Left forelimb (tissue), 1 donor: ENCODE measurements around the gene CGN.
"Not testable (repeated sequence)": the region's sequence is repeated elsewhere in the genome, so short reads cannot be mapped to it uniquely, and the experiment has no call there.

Experiments used
- DNase-seq: peaks from one replicate; pipeline ENCODE4 v3.0.0-alpha.2; 2018; ENCODE audit warnings: low spot score

CGN gene

DNA sequence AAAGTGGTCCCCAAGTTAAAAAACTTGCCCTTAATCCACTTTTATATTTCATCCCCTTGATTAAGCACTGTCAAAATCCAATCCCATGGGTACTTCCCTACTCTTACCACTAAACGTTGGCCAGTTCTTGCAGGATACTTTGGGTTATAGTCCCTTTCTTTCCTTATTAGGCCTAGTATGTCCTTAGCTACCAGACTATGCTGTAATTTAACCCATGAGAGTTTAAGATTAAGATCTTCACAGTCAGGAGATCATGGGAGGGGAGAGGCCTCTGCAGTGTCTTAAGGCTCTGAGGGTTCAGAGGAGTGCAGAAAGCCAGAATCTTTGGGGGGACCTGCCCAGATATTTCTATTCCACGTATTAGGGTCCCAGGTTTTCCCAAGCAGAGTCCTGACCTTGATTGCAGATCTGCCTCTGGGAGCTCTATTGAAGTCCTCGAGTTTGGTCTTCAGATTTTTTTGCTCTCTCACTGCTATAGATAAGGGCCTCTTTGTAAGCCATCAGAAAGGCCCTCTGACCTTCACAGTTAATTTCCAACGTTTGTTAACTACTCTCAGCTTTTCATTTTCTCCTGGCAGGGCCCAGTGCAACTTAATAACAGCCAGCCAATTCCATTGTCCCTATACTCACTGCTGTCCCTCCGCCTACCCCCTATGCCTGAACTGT lies 9.0 kb upstream of the CGN start:
- DNase-seq = no peak

DNA sequence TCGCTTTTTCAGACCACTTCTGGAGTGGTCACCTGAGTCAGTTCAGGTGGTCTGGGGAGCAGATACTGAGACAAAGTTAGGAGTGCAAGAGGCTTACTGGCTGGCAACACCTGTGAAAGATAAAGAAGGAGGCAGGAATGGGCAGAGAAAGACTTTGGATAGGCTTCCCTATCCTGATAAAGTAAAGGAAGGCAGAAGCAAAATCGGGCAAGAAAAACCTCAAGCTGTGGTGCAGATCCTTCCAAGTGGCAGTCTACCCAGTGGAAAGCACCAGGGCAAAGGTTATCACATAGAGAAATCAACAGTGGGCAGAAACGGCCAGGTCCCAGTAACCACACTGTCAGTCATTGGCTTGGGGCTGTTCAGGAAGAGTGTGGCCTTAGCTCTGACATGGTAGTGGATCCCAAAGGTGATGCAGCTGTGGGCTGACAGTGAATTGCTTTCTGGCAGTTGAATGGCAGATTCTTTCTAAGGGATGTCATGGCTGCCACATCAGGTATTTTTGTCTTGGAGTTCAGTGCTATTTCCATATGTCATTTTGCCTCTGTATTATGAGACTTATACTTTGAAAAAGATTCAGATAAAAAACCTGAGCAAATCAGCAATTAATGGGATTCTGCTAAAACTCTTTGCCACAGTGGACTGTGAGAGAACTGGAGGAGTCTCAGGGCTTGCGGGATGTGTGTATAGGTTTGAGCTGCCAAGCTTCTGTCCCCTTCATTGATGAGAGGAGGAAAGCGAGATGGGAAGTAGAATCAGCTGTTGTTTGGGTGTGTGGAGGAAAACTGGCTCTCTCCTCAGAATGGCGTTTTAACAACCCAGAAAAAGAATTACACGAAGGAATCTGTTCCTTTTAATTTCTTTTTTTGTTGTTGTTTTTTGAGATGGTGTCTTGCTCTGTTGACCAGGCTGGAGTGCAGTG lies 8.1 kb upstream of the CGN start:
- no peak for DNase-seq

DNA sequence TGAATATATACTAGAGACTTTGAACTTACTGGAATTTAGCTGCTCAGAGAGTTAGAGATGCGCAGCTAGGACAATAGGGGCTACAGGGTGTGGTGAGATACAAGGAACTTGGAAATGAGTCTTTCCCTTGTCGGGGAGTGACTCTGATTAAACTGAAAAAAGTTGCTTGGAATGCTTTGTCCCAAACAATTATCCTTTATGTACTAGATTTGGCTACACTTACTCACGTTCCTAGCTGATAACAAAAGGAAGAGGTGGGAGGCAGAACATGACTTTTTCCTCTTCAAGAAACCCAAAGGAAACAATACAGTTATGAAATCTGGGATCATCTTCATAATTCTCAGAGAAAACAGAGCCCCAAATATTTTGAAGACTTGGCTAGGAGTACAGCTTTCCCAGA lies 6.9 kb upstream of the CGN start:
- DNase-seq = no peak

DNA sequence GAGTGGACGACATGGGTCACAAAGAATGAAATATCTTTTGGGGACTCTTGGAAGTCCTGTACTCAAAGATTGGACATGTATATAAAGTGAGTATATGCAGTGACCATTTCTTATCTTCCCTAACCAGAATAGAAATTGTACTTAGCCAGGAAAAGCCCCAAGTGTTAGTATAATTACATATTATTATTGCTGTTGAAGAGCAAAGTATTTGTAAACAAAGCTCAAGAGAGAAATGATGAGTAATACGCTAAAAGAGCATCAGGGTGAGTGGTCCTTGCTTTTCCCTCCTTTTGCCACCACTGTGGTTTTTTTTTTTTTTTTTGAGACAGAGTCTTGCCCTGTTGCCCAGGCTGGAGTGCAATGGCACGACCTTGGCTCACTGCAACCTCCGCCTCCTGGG lies 6.4 kb upstream of the CGN start:
- DNase-seq = no peak

DNA sequence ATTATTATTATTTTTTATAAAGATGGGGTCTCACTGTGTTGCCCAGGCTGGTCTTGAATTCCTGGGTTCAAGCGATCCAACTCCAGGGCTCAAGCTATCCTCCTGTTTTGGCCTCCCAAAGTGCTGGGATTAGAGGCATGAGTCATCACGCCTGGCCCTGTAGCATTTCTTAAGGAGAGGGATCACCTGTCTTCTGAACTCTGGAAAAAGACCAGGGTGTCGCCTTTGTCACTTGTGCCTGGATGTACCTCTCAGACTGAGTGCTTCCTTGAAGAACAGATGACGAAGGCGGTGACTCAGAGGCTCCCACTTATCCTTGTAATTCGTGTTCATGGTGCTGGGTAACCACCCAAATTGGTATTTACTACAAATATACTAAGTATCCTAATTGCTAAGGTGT lies 2.4 kb upstream of the CGN start:
- no peak for DNase-seq

DNA sequence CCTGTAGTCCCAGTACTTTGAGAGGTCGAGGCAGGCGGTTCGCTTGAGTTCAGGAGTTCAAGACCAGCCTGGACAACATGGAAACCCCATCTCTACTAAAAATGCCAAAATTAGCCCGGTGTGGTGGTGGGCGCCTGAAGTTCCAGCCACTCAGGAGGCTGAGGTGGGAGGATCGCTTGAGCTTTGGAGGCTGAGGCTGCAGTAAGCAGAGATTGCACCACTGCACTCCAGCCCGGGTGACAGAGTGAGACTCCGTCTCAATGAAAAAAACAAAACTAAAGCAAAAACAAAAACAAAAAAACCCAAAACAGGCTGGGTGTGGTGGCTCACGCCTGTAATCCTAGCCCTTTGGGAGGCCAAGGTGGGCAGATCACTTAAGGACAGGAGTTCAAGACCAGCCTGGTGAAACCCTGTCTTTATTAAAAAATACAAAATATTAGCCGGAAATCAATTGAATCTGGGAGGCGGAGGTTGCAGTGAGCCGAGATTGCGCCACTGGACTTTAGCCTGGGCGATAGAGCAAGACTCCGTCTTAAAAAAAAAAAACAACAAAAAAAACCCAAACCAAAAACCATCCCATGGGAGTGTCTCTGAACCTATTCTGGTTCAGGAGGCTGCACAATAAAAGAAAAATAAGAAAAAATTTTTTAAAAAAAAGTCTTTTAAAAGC lies 1.7 kb upstream of the CGN start:
- DNase-seq = no peak

DNA sequence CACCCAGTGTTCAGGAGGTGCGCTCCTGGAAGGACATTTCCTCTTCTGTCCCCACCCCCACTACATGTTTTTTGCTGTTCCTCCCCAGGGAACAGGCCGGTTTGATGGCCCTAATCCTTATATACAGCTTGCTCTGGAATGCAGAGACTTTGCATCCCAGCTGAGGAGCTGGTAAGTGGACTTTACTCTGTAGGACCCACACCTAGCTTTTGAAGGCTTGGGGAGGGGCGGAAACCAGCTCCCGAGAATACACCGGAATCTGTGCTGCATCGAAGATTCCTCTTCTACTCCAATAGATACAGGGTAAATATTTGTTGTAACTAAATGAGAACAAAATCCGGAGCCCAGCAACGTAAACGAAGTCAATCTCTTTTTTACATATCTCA lies 1.2 kb upstream of the CGN start:
- no peak for DNase-seq

DNA sequence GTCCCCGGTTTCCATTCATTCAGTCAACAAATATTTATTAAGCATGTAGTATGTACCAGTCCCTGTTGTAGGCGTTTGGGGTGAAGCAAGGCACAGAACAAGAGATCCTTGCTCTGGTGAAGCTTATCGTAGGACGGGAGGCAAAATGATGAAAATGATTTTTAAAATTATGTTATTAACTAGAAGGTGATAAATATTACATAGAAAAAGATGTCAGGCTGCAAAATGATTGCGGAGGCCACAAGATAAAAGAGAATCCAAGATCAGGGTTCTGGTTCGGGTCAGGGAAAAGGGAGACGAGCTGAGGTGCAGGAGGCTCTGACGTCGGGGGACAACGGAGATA lies 602 bp upstream of the CGN start:
- DNase-seq = no peak

DNA sequence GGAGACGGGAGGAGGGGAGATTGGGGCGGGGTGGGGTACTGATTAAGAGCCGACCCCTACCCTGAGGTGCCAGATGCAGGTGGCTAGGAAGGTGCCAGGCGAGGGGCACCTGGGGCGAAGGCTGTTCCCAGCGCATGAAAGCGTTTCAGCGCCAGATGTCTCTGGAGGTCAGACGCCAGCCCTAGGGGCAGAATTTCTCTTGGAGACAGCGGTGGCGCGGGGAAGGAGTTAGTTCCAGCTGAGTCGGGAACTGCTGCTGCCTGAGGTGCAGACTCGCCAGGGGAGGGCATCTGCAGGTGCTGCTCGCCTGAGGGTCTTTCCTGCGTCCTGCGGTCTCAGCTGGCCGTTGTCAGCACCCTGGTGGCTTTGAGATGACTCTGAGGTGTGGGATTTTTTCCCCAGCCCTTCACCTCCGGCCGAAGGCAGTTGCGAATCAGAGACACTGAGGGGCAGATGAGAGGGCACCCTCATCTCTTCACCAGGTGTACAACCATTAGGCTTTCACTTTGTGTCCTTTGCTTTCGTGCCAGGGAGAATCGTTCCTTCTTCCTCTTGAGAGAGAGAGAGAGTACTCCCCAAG lies 539 bp downstream of the CGN start:
- DNase-seq = no peak

DNA sequence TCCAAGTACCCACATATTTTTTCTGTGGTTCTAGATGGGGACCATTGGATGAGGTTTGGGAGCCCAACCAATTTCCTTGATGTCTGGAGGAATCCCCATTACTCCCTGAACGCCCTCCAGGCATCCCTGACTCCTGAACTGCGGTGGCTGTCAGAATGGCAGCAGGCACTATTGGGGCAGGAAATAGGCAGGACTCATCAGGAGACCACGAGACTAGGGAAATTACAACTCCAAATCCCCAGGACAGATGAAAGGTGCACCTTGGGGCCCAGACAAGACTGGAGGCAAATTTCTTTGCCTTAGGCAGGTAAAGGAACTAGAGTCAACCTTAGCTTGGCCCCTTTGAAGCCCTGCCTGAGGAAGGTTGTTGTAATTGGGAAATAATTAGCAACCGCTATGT lies 1.1 kb downstream of the CGN start:
- DNase-seq = no peak

DNA sequence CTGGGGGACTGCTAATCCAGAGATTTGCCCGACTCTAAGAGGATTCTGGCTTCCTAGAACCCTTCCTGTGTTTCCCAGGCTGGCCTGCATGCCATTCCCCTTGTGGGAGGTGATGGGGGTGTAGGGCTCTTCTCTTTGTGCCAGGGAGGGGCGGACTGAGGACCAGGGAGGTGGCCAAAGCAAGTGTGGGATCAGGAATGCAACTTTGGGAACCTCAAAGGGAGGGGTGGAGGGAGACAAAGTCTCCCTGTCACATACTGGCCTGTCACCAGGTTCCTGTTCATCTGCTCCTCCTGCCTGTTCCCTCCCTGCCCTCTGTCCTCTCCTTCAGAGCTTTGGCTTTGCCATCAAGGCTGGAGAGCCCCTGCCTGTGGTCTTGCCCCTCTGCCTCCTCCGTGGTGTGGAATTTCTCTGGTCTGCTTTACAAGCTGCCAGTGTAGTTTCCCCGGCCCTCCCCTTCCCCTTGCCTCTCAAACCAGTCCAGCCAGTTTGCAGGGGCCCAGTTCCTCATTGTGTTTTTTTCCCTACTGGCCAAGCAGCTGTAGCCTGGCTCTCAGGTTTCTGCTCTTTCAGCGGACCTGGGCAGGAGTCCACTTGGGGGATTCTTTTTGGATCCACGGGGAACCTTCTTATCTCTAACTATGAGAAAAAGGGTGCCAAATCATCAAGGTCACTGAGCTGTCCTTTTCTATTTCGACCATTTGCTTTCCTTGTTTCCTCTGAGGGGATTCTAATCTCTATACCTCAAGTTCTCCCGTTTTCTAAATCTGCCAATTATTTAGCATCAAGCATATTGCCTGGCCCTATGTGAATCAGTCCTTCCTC lies 1.8 kb downstream of the CGN start:
- no peak for DNase-seq

DNA sequence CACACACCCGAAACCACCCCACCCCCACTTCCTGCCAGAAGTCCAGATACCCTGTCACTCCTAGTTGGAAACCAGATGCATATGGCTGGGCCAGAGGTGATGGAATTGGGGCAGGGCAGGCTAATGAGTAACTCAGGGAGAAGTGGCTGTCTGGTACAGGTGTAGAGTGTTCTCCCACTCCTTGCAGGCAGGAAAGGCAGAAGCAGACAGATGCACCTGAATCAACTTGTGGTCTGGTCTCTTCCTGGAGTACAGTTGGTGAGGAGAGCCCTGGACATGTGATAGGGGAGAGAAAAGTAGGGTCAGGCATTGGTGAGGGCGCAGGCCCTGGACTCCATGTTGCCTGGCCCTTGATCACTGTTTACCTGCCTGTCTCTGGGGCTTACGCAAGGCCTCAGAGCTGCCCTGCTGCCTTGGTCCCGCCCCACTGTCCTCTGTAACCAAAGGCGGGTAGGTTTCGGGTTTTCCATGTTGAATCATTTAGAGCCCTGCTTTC lies 2.5 kb downstream of the CGN start:
- DNase-seq = no peak

DNA sequence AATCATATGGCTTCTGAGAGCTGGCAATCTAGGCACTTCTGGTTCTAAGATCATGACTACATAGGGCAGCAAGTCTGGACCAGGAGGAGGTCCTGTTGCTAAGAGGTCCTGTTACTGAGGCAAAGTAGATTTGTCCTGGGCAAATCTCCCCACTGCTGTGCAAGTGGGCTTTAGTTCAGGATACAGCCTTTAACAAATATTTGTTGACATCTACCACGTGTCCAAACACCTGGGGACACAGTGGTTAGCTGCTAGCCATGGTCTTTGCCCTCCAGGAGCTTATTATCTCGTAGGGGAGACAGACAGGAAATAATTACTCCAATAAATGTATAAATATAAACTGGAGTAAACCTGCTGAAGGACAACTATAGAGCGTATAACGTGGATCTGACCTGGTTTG lies 3.2 kb downstream of the CGN start:
- DNase-seq = no peak

DNA sequence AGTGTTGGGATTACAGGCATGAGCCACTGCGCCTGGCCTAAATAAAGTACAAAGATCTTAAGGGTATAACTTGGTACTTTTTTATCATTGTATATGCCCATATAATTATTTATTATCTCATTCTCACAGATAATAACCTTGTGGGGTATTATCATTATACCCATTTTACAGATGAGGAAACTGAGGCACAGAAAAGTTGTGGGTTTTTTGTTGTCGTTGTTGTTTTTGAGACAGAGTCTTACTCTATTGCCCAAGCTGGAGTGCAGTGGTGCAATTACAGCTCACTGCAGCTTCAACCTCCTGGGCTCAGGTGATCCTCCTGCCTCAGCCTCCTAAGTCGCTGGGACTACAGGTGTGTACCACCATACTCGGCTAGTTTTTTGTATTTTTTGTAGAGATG lies 4.1 kb downstream of the CGN start:
- no peak for DNase-seq

DNA sequence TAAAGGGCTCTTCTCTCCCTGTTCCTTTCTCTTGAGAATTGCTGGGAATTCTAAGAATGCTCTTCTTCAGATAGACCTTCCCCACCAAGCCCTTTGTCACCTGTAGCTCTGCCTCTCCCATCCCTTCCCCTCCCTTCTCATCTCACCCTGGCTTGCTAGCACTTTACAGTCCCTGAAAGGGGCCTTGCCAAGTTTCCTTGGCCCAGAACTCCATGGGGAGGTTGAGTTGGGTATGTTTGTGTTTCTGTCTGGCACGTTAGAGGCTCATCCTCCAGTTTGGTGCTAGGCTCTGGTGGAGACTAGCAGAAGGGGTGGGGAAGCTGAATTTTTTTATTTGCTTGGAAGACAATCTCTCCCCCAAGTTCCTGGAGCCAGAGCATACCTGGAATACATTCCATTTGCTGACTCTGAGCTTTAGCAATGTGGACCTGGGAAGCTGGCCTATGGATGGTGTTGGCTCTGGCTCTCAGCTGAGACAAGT lies 4.9 kb downstream of the CGN start:
- DNase-seq = no peak

DNA sequence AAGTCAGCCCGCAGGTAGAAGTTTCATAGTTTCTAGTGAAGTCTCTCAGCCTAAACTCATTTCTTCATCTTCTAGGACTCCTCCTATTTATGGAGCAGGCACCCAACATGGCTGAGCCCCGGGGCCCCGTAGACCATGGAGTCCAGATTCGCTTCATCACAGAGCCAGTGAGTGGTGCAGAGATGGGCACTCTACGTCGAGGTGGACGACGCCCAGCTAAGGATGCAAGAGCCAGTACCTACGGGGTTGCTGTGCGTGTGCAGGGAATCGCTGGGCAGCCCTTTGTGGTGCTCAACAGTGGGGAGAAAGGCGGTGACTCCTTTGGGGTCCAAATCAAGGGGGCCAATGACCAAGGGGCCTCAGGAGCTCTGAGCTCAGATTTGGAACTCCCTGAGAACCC lies 7.2 kb downstream of the CGN start:
- no peak for DNase-seq

DNA sequence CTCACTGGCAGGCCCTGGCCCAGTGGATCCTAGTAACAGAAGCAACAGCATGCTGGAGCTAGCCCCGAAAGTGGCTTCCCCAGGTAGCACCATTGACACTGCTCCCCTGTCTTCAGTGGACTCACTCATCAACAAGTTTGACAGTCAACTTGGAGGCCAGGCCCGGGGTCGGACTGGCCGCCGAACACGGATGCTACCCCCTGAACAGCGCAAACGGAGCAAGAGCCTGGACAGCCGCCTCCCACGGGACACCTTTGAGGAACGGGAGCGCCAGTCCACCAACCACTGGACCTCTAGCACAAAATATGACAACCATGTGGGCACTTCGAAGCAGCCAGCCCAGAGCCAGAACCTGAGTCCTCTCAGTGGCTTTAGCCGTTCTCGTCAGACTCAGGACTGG lies 7.7 kb downstream of the CGN start:
- no peak for DNase-seq

DNA sequence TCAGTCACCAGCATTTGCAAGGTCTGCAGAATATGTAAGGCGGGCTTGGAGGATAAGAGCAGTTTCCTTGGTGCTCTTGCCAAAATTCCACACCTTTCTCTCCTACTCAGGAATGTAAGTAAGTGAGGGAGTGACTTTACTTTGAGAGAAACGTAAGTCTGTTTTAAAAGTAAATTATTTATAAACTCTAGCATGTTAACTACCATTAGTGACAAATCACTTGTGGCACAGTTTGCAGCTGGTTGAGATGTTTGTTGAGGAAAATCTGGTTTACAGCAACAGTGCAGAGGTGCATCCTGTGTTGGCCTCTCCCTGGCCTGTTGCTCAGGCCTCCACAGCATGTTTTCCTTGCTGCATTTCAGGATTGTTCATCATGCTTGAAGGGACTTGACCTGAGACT lies 8.5 kb downstream of the CGN start:
- DNase-seq = no peak

DNA sequence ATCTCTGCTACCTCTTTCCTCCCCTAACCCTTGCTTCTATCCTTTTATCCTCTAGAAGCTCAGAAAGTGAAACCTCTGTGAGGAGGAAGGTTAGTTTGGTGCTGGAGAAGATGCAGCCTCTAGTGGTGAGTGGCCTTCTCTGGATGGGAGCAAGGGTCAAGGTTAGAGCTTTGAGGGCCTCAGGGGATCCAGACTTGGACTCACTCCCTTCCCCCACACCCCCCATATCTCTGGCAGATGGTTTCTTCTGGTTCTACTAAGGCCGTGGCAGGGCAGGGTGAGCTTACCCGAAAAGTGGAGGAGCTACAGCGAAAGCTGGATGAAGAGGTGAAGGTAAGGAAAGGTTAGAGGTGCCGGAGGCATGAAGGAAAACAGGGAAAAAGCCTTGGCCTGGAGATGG lies 9.2 kb downstream of the CGN start:
- no peak for DNase-seq

DNA sequence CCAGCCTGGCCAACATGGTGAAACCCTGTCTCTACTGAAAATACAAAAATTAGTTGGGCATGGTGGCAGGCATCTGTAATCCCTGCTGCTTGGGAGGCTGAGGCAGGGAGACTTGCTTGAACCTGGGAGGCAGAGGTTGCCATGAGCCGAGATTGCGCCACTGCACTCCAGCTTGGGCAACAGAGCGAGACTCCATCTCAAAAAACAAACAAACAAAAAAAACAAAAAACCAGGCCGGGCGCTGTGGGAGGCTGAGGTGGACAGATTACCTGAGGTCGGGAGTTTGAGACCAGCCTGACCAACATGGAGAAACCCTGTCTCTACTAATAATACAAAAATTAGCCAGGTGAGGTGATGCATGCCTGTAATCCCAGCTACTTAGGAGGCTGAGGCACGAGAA lies 11.2 kb downstream of the CGN start:
- DNase-seq = not testable (repeated sequence)

DNA sequence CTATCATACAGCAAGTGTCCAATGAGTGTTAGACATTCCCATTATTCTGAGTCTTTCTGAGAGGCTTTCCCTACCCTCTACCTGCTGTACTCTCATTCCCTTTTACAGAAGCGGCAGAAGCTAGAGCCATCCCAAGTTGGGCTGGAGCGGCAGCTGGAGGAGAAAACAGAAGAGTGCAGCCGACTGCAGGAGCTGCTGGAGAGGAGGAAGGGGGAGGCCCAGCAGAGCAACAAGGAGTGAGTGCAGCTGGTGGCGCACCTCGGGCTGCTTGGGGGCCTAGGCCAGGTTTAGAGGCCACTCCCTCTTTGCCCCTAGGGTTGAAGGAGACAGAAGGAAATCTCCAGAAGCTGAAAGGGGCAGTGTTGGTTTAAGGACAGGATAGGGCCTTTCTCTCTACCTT lies 12.1 kb downstream of the CGN start:
- DNase-seq = no peak

DNA sequence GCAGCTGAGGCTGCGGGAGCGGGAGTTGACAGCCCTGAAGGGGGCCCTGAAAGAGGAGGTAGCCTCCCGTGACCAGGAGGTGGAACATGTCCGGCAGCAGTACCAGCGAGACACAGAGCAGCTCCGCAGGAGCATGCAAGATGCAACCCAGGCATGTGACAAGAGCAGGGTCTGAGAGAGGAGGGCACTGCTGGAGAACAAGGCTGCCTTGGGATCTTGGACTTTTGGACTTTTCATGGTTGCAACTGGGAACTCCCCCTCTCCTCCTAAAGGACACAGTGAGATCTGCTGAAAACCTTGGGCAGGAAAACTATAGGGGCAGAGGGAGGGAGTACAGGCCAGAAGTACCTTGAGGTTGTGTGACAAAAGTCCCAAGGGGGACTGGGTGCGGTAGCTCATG lies 13.5 kb downstream of the CGN start:
- DNase-seq = no peak
